Stimulated activated naive B cell treated with anti-CD40 and anti-IgM and Interleukin-4, amounts not matched to agents 10 μg/mL and 1 μg/mL and 100 μg/mL, for 72 hours (primary cell): Measurements from ENCODE around the gene MTM1.

Source experiments
- ATAC-seq, 2 donors: fragments of 150-1000 bp; cut with Tn5 transposase; replicated peaks; 2 replicates each; pipeline ENCODE4 v1.10.0; 2021; ENCODE audit warnings: moderate library complexity in 1 of 2
- DNase-seq: peaks from one replicate; pipeline ENCODE4 v3.0.0; 2021
- H3K27ac Mint-ChIP-seq: one replicate; pipeline ENCODE4 v1.8.0; 2022; ENCODE audit warnings: mild to moderate bottlenecking, mixed read lengths
- H3K27me3 Mint-ChIP-seq, 2 donors: one replicate each; pipeline ENCODE4 v1.8.0; 2022; ENCODE audit warnings: mixed read lengths in 2 of 2
- H3K36me3 Mint-ChIP-seq, 2 donors: one replicate each; pipeline ENCODE4 v1.8.0; 2022; ENCODE audit warnings: mixed read lengths in 2 of 2, mild to moderate bottlenecking in 1 of 2
- H3K4me1 Mint-ChIP-seq, 2 donors: one replicate each; pipeline ENCODE4 v1.8.0; 2022; ENCODE audit warnings: mixed read lengths in 2 of 2, mild to moderate bottlenecking in 1 of 2
- H3K4me3 Mint-ChIP-seq, 2 donors: one replicate each; pipeline ENCODE4 v1.8.0; 2022; ENCODE audit warnings: mild to moderate bottlenecking in 2 of 2, mixed read lengths in 2 of 2, moderate library complexity in 1 of 2
- H3K9me3 Mint-ChIP-seq, 2 donors: one replicate each; pipeline ENCODE4 v1.8.0; 2022; ENCODE audit warnings: mixed read lengths in 2 of 2, mild to moderate bottlenecking in 1 of 2

The MTM1 gene

DNA sequence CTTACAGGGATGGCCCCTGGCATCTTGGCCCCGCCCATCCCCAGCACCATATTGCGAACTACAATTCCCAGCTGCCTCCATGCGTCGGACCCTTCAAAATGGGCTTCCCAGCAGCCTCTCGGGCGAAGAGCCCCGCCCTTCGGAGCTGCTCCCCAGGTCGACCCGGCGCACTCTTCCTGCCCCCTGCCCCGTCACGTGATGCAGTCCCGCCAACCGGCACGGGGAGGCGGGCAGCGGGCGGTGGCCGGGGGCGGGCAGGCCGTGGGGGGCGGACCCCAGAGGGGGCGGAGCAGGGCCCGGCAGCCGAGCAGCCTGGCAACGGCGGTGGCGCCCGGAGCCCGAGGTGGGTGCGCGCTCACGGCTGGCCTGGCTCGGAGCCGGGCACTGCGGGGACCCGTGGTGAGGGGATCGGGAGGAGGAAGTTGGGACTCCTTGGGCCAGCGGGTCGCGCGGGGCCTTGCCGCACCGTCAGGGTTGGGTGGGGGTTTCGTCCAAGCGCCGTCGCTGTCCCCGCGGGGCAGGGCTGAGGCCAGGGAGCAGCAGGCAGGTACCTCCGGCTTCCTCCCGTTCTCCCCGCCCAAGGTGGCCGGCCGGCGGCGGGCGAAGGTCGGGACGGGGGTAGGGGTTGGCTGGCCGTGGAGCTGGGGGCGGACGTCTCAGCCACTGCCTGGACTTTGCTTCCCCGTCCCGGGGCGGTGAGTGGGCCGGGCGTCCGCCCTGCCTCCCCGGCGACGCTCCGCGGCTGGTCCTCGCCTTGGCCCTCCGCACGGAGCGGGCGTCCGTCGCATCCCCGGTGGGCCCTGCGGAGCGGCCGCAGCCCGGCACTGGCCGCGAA lies at the start of gene MTM1:
TSS of gene MTM1 (plus strand) at position 302 of the 835 bp plus-strand sequence. CDS start 23,994 bp downstream, outside the sequence.
- ATAC-seq = peak; percentile 87 to 90
- peak within 1 kb of the TSS; percentile 85 to 92 for H3K4me3 Mint-ChIP-seq
- peaks cover 22 to 32% of the 10 kb centered on the region in 2 donors for H3K4me1 Mint-ChIP-seq
- no peaks in the 10 kb centered on the region for H3K27me3 Mint-ChIP-seq
- no peaks in the 10 kb centered on the region for H3K9me3 Mint-ChIP-seq
- peak; percentile 92 for DNase-seq
- no peaks in the 10 kb centered on the region for H3K36me3 Mint-ChIP-seq
- peak within 1 kb of the TSS; percentile 92 for H3K27ac Mint-ChIP-seq

DNA sequence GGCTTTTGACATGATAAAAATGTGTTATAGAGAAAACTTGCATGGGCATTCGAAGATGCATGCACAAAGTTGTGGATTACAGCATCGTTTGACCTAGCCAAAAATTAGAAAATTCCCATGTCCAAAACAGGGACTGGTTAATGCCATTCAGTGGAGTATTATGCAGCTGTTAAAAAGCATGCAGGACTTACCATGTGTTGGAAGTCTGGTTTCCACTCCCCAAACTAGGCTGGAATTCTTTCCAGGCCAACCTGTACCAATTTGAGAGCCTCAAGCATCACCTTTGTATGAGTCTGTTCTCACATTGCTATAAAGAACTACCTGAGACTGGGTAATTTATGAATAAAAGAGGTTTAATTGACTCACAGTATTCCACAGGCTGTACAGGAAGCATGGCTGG lies 45.9 kb upstream of the MTM1 start:
- no peaks in the 10 kb centered on the region for H3K9me3 Mint-ChIP-seq
- no peak for ATAC-seq
- H3K4me3 Mint-ChIP-seq = no peak overlapping the region
- no peaks in the 10 kb centered on the region for H3K4me1 Mint-ChIP-seq
- no peaks in the 10 kb centered on the region for H3K36me3 Mint-ChIP-seq
- no peak overlapping the region for H3K27ac Mint-ChIP-seq
- no peak for DNase-seq
- no peaks in the 10 kb centered on the region for H3K27me3 Mint-ChIP-seq

- Mint-ChIP-seq H3K4me3 (no peak overlapping the region), H3K9me3 (no peaks in the 10 kb centered on the region), H3K27me3 (no peaks in the 10 kb centered on the region), H3K4me1 (no peaks in the 10 kb centered on the region), H3K36me3 (no peaks in the 10 kb centered on the region), H3K27ac (no peak overlapping the region)
- no peak for ATAC-seq
- DNase-seq = no peak
Observed at GRCh38 chrX:150525061-150525919, 43.1 kb upstream of the MTM1 start.

DNA sequence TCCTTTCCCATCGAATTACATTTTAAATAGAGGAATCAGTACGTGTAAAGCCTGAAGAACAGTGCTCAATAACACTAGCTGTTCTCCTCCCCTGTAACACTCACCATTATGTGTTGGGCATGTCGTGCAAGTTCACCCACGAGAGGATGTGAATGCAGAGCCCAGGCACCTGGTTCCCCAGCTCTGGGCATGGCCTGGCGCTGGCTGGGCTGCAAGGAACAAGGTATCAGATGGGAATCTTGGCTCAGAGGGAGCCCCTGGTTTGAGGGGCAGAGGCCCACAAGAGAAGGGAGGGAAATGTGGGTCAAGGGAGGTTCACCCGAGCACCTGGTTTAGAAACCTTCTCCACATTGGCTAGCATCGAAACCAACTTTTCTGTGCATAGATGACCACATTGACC lies 41.7 kb upstream of the MTM1 start:
- Mint-ChIP-seq H3K9me3 (no peaks in the 10 kb centered on the region), H3K27me3 (no peaks in the 10 kb centered on the region), H3K4me1 (no peaks in the 10 kb centered on the region), H3K4me3 (no peak overlapping the region), H3K27ac (no peak overlapping the region), H3K36me3 (no peaks in the 10 kb centered on the region)
- DNase-seq (no peak), ATAC-seq (no peak)

- H3K9me3 Mint-ChIP-seq = no peaks in the 10 kb centered on the region
- no peak overlapping the region for H3K4me3 Mint-ChIP-seq
- no peaks in the 10 kb centered on the region for H3K4me1 Mint-ChIP-seq
- no peaks in the 10 kb centered on the region for H3K27me3 Mint-ChIP-seq
- H3K36me3 Mint-ChIP-seq = no peaks in the 10 kb centered on the region
- DNase-seq (no peak), ATAC-seq (no peak)
- no peak overlapping the region for H3K27ac Mint-ChIP-seq
Observed at GRCh38 chrX:150527108-150527507, 41.3 kb upstream of the MTM1 start.

DNA sequence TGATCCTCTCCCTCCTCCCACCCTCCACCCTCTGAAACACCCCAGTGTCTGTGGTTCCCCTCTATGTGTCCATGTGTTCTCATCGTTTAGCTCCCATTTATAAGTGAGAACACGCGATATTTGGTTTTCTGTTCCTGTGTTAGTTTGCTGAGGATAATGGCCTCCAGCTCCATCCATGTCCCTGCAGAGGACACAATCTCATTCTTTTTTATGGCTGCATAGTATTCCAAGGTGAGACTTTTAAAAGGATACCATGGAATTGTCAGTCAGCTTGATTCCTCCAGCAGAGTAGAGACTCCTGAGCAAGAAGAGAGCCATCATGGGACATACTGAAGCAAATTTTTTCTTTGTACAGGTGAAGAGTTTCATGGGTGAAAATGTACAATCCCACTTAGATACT lies 38.8 kb upstream of the MTM1 start:
- Mint-ChIP-seq H3K4me3 (no peak overlapping the region), H3K36me3 (no peaks in the 10 kb centered on the region), H3K4me1 (no peaks in the 10 kb centered on the region), H3K27me3 (no peaks in the 10 kb centered on the region), H3K27ac (no peak overlapping the region), H3K9me3 (peaks cover 7 to 10% of the 10 kb centered on the region in 2 donors)
- DNase-seq = no peak
- ATAC-seq = no peak

DNA sequence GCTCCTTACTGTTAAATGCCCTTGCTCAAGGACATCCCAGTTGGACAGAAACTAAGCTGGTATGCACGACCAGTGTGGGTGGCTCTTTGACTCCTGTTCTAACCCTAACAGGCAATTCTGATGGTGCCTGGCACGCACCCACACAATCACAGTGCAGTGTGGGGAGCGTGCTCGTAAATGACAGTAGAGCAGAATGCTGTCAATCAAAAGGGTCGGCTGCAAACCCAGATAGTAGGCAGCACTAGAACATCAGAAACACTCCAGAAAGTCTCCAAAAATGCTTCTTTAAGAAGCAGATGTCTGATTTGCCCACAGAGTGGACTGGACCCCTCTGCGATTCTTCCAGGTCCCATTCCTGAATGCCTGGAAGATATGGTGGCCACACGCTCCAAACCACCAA lies 37.6 kb upstream of the MTM1 start:
- DNase-seq (no peak), ATAC-seq (no peak)
- Mint-ChIP-seq H3K4me1 (no peaks in the 10 kb centered on the region), H3K4me3 (no peak overlapping the region), H3K27ac (no peak overlapping the region), H3K9me3 (peaks cover 8 to 11% of the 10 kb centered on the region in 2 donors), H3K27me3 (no peaks in the 10 kb centered on the region), H3K36me3 (no peaks in the 10 kb centered on the region)

GRCh38 chrX:150531467-150531866 lies 37.0 kb upstream of the MTM1 start:
- no peak for DNase-seq
- Mint-ChIP-seq H3K4me1 (no peaks in the 10 kb centered on the region), H3K4me3 (no peak overlapping the region), H3K36me3 (no peaks in the 10 kb centered on the region), H3K9me3 (peaks cover 9 to 16% of the 10 kb centered on the region in 2 donors), H3K27me3 (no peaks in the 10 kb centered on the region), H3K27ac (no peak overlapping the region)
- no peak for ATAC-seq

GRCh38 chrX:150533863-150534262 lies 34.6 kb upstream of the MTM1 start:
- DNase-seq (no peak), ATAC-seq (no peak)
- Mint-ChIP-seq H3K36me3 (no peaks in the 10 kb centered on the region), H3K27ac (no peak overlapping the region), H3K9me3 (peaks cover 9 to 19% of the 10 kb centered on the region in 2 donors), H3K4me3 (no peak overlapping the region), H3K4me1 (no peaks in the 10 kb centered on the region), H3K27me3 (no peaks in the 10 kb centered on the region)

GRCh38 chrX:150536455-150537116 lies 31.8 kb upstream of the MTM1 start:
- Mint-ChIP-seq H3K9me3 (peaks cover 9 to 19% of the 10 kb centered on the region in 2 donors), H3K27me3 (no peaks in the 10 kb centered on the region), H3K4me1 (no peaks in the 10 kb centered on the region), H3K4me3 (no peak overlapping the region), H3K36me3 (no peaks in the 10 kb centered on the region), H3K27ac (no peak overlapping the region)
- no peak for ATAC-seq
- DNase-seq = no peak

DNA sequence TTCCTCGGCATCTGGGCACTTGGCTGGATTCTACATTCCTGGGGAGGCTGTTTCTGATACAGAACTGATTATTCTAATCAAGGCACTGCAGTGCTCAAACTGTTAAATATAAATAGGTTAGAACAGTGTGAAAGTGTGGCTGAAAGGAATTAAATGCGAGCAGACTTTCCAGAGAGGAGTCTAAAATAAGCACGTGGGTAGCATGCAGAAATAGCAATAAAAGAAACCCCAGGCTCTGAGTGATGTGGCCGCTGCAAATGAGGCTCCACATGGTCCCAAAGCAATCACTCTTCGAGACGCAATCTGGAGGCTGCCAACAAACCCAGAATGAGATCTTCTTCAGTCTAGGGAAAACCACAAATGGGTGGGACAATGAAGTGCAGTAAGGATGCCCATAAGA lies 30.6 kb upstream of the MTM1 start:
- H3K27me3 Mint-ChIP-seq = no peaks in the 10 kb centered on the region
- H3K27ac Mint-ChIP-seq = no peak overlapping the region
- peaks cover 3 to 13% of the 10 kb centered on the region in 2 donors for H3K4me1 Mint-ChIP-seq
- no peak overlapping the region for H3K4me3 Mint-ChIP-seq
- ATAC-seq = no peak
- H3K9me3 Mint-ChIP-seq = peaks cover 9 to 19% of the 10 kb centered on the region in 2 donors
- H3K36me3 Mint-ChIP-seq = no peaks in the 10 kb centered on the region
- DNase-seq = no peak

DNA sequence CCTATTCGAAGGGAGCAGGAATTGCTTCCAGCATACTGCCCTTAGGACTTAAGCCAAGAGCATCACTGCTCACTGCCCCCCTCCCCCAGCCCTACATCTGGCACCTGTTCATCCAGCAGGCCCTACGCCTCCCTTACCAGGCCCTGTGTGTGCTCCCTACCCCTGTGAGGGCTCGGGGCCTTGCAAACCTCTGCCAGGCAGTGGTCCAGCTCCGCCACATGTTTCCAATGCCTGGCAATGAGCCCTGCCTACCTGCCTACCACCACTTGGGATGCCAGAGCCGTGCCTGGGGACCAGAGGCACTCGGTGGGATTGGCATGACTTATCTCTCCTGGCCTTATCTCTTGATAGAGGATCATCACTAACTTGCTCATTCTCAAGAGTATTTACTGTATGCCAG lies 27.5 kb upstream of the MTM1 start:
- DNase-seq (no peak), ATAC-seq (no peak)
- H3K36me3 Mint-ChIP-seq = no peaks in the 10 kb centered on the region
- no peak overlapping the region for H3K4me3 Mint-ChIP-seq
- H3K27me3 Mint-ChIP-seq = no peaks in the 10 kb centered on the region
- peaks cover 2 to 8% of the 10 kb centered on the region in 2 donors for H3K9me3 Mint-ChIP-seq
- peaks cover 16 to 24% of the 10 kb centered on the region in 2 donors for H3K4me1 Mint-ChIP-seq
- no peak overlapping the region for H3K27ac Mint-ChIP-seq

GRCh38 chrX:150542846-150543229 lies 25.6 kb upstream of the MTM1 start:
- H3K4me1 Mint-ChIP-seq = peaks cover 19 to 36% of the 10 kb centered on the region in 2 donors
- ATAC-seq (peak; percentile 62 to 68), DNase-seq (no peak)
- no peaks in the 10 kb centered on the region for H3K9me3 Mint-ChIP-seq
- H3K27ac Mint-ChIP-seq = peak overlapping the region; percentile 73
- H3K4me3 Mint-ChIP-seq = peak overlapping the region in 1 of 2 donors; percentile 5
- no peaks in the 10 kb centered on the region for H3K36me3 Mint-ChIP-seq
- H3K27me3 Mint-ChIP-seq = no peaks in the 10 kb centered on the region
